ENCODE measurements around the gene ZNF512B. TPM values are rescaled to one million over a fixed set of nuclear protein-coding genes. Genes with fewer than 3 reads are reported as not detected.

ZNF512B gene
- total RNA-seq, 1 donor from 2014 or later, result 12.0 TPM

DNA sequence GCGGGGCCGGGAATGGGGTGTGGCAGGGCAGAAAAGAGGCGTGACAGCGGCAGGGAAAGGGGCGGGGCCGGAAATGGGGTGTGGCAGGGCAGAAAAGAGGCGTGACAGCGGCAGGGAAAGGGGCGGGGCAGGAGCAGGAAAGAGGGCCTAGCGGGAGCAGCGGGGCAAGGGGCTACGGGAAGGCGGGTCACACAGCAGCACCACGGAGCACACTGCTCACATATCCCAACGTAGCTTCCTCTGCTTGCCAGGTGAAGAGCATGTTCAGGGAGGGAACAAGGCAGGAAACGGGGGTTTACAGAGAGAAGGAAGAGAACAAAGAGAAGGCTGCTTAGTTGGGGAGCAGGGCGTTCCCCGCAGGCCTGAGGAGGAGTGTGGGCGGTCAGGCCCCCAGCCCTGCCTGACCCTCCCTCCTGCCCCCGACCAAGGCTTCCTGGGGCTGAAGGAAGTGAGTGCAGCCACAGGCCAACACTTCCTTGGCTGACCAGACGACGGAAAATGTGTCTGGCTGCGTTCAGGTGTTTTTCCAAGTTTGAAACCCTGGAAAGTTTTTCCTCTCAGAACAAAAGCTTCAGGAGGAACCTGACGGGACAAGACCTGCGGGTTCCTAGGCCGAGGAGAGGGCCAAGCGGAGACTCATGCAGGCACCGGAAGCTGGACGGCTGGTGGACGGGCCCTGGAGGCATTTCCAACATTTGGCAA is 27.3 kb downstream of the ZNF512B start:
- POLR2A ChIA-PET, result no interaction called here
- CTCF ChIA-PET, result no interaction called here
- Mint-ChIP-seq H3K9me3 (no peaks in the 10 kb centered on the region), H3K27me3 (no peaks in the 10 kb centered on the region), H3K36me3 (ENCODE audit: low read depth) (peaks cover 44% of the 10 kb centered on the region), H3K4me1 (peaks cover 19% of the 10 kb centered on the region), H3K4me3 (peak overlapping the region; percentile 15), H3K27ac (peak overlapping the region; percentile 56)
- intact Hi-C loops (cut with micrococcal nuclease), result no loop called here
- ATAC-seq (ENCODE audit: low read depth), result no peak
- DNase-seq, result no peak
- TF ChIP-seq, protein P1, sequence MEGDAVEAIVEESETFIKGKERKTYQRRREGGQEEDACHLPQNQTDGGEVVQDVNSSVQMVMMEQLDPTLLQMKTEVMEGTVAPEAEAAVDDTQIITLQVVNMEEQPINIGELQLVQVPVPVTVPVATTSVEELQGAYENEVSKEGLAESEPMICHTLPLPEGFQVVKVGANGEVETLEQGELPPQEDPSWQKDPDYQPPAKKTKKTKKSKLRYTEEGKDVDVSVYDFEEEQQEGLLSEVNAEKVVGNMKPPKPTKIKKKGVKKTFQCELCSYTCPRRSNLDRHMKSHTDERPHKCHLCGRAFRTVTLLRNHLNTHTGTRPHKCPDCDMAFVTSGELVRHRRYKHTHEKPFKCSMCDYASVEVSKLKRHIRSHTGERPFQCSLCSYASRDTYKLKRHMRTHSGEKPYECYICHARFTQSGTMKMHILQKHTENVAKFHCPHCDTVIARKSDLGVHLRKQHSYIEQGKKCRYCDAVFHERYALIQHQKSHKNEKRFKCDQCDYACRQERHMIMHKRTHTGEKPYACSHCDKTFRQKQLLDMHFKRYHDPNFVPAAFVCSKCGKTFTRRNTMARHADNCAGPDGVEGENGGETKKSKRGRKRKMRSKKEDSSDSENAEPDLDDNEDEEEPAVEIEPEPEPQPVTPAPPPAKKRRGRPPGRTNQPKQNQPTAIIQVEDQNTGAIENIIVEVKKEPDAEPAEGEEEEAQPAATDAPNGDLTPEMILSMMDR (IDR thresholded peaks at IDR 0.05), result no peak

DNA sequence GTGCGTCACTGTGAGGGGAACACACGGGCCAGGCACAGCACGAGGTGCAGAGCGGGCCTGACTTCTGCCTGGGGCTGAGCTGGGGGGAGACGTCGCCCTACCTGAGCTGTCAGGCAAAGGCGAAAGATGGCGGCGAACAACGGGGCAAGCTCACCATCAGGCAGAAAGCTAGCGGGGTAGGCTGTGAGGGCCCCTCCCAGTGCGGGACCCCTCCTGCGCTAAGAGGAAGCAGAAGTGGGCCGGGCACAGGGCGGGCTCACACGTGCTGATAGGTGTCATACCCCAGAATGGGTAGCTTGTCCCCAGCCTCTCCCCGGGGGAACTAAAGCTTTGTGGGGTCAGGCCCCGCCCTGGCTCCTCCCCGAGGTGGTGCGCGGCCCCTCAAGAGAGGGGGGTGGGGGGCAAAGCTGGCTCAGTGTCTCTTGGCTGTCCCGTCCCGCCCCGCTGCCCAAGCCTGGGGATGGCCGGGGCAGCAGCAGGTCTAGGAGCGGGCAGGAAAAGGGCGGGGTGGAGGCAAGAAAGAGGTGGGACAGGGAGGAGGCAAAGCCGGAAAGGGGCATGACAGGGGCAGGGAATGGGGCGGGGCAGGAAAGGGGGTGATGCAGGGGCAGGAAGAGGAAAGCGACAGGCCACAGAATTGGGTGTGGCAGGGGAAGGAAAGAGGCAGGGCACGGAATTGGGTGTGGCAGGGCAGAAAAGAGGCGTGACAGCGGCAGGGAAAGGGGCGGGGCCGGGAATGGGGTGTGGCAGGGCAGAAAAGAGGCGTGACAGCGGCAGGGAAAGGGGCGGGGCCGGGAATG is 28.2 kb downstream of the ZNF512B start:
- Mint-ChIP-seq H3K27ac (no peak overlapping the region), H3K9me3 (no peaks in the 10 kb centered on the region), H3K27me3 (no peaks in the 10 kb centered on the region), H3K36me3 (ENCODE audit: low read depth) (peaks cover 46% of the 10 kb centered on the region), H3K4me1 (peaks cover 13% of the 10 kb centered on the region), H3K4me3 (no peak overlapping the region)
- DNase-seq (no peak), ATAC-seq (ENCODE audit: low read depth) (peak; percentile 76)
- TF ChIP-seq, protein P1 (IDR thresholded peaks at IDR 0.05), result no peak
- ChIA-PET CTCF (no interaction called here), POLR2A (no interaction called here)
- intact Hi-C loops (cut with micrococcal nuclease), result no loop called here

- ATAC-seq (ENCODE audit: low read depth), result no peak
- peaks cover 49% of the 10 kb centered on the region for H3K36me3 Mint-ChIP-seq (ENCODE audit: low read depth)
- intact Hi-C loops (cut with micrococcal nuclease), result no loop called here
- no peaks in the 10 kb centered on the region for H3K27me3 Mint-ChIP-seq
- no peaks in the 10 kb centered on the region for H3K9me3 Mint-ChIP-seq
- ChIA-PET CTCF (no interaction called here), POLR2A (no interaction called here)
- H3K4me1 Mint-ChIP-seq, result peaks cover 11% of the 10 kb centered on the region
- no peak overlapping the region for H3K4me3 Mint-ChIP-seq
- TF ChIP-seq, protein P1 (IDR thresholded peaks at IDR 0.05), result no peak
- H3K27ac Mint-ChIP-seq, result no peak overlapping the region
- DNase-seq, result no peak
Observed at GRCh38 chr20:63940472-63941266, 29.1 kb downstream of the ZNF512B start.

DNA sequence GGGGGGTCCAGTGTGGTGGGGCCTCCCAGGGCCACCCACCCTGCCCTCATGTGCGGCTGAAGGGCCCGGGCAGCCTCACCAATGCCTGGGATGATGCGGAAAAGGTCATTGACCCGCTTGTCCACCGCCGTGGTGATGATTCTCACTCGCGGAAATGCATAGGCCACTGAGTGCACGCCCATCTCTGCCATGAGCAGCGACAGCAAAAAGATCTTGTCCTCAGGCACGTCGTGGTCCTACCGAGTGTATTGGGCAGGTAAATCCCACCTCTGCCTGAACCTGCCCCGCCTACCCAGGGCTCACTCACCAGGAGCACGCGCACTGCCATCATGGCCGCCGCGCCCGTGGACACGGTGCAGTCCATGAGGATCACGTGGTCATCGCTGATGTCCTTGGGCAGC is 29.7 kb downstream of the ZNF512B start:
- peaks cover 49% of the 10 kb centered on the region for H3K36me3 Mint-ChIP-seq (ENCODE audit: low read depth)
- CTCF ChIA-PET, result no interaction called here

More for the DNA sequence above, 29.7 kb downstream of the ZNF512B start:
- ATAC-seq (ENCODE audit: low read depth) (no peak), DNase-seq (no peak)
- TF ChIP-seq, protein P1 (IDR thresholded peaks at IDR 0.05), result no peak
- no peaks in the 10 kb centered on the region for H3K9me3 Mint-ChIP-seq
- H3K27me3 Mint-ChIP-seq, result no peaks in the 10 kb centered on the region
- POLR2A ChIA-PET, result no interaction called here
- H3K4me1 Mint-ChIP-seq, result peaks cover 11% of the 10 kb centered on the region
- H3K4me3 Mint-ChIP-seq, result no peak overlapping the region
- H3K27ac Mint-ChIP-seq, result no peak overlapping the region
- intact Hi-C loops (cut with micrococcal nuclease), result no loop called here

All from activated B cell treated with CpG ODN at 0.5 μM for 24 hours (primary cell).